NCI-H2081 treated with DMSO at 0.1 percent for 48 hours (cell line): Measurements from ENCODE around the gene ASB18.
"Not testable (repeated sequence)": the region's sequence is repeated elsewhere in the genome, so short reads cannot be mapped to it uniquely, and the experiment has no call there.

ENCODE experiments used
- DNase-seq: peaks from one replicate; lab custom pipeline; 2025; lab: John Stamatoyannopoulos, UW

ASB18 gene

GRCh38 chr2:236264256-236264655 is at the start of gene ASB18:
ASB18 (minus strand) TSS chr2:236264406; CDS start chr2:236264345, 61 bp downstream.
- no peak for DNase-seq

DNA sequence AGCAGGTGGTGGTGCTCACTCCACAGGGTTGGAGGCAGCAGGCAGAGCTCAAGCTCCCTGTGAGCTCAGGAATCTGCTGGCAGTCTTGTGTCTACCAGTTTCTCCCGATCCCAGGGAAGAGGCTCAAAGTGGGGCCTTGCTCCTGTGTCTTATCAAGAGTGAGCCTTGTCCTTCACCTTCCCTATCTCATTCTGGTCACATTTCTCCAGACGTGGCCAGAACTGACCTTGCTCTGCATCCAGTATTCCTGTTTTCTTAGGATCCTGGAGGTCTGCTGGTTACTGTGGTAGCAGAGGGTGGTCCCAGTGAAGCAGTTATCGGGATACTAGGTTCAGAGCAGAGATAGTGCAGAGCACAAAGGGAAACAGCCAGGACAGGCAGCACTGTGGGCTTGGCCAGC is 47.1 kb upstream of the ASB18 start:
- DNase-seq: no peak

DNA sequence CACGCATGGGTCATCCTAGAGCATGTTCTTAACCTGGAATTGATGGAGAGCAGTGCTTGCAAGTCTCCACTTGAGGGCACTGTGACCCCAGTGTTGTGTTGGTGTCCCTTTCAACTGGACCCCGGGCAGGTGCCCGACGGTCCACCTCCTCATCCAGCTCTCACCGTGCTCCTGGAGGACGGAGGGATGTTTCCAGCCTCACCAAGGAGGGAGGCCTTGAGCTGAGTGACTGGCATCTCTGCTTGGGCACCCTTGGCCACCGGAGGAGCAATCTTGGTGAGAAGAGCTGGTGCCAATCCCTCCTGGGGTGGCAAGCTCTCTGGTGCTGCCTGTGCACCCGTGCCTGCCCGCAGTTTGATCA is 45.4 kb upstream of the ASB18 start:
- DNase-seq: no peak

GRCh38 chr2:236308855-236309668 is 44.9 kb upstream of the ASB18 start:
- DNase-seq: no peak

DNA sequence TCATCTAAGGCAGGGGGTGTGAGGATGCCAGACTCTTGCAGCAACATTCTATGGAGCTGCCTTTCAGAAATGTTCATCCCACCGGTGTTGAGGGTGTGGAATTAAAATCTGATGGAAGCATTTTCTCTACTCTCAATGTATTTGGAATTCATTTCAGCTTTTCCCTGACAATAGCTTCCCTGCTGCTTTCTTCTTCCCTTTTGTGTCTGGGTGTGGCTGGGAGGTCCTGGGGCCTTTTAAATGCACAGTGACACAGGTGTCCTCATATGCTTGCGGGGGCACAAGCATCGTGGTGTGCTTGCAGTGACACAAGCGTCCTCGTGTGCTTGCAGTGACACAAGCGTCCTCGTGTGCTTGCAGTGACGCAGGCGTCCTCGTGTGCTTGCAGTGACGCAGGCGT is 43.4 kb upstream of the ASB18 start:
- DNase-seq: no peak

GRCh38 chr2:236306825-236307540 is 42.8 kb upstream of the ASB18 start:
- no peak for DNase-seq

- DNase-seq: no peak
These were observed 41.9 kb upstream of the ASB18 start for GRCh38 chr2:236305964-236306605.

- no peak for DNase-seq
These were observed 41.3 kb upstream of the ASB18 start for GRCh38 chr2:236305531-236305930.

DNA sequence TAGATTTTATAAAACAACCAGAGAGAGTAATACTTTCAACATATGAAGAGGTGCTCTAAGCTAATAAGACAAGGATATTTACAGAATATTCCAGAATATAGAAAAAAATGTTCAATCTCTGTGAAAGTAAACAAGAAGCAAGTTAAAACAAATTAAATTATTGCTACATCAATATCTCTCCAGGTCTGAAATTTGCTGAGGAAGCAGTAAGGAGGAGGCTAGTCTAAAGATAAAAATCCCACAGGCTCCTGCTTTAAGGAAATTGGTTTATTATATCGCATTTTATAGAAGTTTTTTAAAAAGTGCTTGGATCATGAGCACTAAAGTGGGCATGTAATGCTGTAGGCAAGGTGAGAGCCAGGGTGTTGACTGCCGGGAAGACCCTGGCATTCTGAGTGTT is 39.7 kb upstream of the ASB18 start:
- DNase-seq: no peak

DNA sequence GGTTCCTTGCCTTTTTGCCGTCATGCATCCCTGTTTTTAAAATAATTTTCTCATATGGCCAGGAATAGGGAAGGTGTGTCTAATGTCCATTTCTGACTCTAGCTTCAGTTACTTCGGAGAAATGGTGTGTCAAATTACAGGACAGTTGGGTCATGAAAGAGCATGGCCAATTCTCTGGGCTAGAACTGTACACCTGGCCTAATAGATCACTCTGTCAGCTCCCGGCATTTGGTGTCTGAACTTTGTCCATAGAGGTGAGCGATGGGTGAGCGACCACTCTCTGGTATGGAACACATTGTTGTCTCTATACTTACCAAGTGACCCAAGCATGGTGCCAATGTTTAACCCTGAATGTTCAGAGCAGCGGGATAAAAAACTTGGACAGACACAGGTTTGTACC is 38.3 kb upstream of the ASB18 start:
- DNase-seq: no peak

DNA sequence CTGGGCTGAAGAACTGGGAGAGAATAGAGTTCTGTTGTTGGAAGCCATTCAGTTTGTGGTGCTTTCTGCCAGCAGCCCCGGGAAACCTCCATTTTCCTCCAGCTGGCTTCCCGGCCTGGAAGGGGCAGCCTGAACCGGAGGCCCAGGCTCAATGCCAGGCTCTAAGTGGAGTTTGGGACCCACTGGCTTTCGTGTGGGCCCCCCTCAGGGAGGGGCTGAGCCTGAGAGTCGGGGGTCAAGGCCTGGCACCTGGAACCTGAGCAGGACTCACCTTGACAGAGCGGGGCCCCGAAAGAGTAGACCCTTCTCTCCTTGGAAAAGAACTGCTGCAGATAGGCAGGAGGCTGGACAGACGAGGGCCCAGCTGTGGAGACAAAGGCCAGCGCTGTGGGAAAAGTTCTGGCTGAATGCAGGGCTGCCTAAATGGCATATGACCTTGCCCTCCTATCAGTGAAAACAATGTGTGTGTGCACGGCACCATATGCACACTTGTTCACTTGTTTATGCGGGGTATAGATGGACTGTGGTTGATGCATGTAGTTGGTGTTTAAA is 34.8 kb upstream of the ASB18 start:
- DNase-seq: no peak

DNA sequence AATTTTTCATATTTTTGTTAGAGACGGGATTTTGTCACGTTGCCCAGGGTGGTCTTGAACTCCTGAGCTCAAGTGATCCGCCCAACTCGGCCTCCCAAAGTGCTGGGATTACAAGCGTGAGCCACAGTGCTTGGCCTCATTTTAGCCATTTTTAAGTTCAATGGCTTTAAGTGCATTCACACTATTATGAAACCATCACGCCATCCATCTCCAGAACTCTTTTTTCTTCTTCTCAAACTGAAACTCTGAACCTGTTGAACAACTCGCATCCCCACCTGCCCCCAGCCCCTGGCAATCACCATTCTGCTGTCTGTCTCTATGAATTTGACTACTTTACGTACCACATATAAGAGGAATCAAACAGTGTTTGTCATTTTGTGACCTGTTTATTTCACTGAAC is 31.3 kb upstream of the ASB18 start:
- no peak for DNase-seq

DNA sequence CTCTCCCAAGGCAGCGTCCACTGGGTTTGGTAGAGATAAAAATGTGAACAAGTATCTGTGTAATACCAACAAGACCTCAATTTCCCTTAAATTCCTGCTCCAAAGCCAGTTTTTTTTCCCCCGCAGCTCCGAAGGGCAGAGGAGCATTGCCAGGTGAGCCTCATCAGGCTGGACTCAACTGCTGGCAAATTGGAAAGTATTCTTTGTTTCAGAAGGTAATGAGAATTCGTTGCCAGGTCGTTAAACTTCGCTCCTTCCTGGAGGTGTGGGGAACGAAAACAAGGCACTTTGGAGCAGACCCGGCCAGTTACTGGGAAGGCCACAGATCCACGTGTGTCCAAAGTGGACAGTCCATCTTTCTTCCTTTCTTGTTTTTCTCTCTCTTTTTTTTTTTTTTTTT is 30.4 kb upstream of the ASB18 start:
- no peak for DNase-seq

GRCh38 chr2:236293241-236293810 is 29.1 kb upstream of the ASB18 start:
- DNase-seq: no peak

DNA sequence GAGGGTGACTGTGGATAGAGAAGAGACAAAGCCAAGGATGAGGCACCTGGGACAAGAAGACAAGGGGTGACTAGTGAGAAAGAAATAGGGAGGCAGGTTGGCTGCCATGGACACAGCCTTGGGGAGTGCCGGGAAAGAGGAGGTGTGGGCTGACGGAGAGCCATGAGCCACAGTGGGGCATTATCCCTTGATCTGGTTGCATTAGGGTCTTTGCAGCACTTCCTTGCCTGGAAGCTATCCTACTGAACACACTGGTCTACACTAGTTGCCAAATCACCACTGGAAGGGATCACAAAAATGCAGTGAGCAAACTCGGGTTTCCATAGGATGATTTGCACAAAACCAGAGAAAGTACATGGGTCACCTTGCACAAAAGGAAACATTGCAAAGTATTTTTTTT is 27.7 kb upstream of the ASB18 start:
- DNase-seq: no peak

- no peak for DNase-seq
These were observed 27.3 kb upstream of the ASB18 start for GRCh38 chr2:236291476-236291875.

- DNase-seq: no peak
These were observed 26.7 kb upstream of the ASB18 start for GRCh38 chr2:236290742-236291425.

DNA sequence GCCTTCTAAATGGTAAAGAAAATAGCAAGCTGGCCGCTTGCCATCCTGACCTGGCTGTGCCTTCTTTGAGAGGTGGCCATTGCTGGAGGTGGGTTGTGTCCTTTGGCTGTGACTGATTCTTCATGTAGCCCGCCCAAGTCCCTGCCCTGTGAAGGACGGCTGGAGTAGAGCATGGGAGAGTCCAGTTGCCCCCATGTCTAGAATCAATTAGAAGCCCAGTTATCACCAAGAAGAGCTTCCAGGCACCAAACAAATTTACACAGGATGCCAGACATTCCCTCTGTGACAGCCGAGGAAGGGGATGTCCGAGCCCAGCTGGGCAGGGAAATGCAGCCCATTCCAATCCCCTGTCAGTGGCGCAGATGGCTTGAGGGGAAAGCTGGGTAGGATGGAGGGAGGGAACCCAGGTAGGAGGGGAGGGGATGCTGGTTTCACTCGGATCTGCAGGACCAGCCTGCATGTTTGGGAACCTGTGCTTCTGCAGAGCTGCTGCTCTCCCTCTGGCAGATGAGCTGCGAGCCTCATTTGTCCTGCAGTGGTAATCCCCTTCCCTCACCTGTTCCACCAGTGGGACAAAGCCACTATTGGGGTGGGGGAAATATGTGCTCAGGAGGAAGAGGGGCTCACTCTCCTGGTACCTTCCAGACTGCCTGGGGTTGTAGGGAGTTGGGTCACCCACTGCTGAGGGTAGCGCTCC is 25.7 kb upstream of the ASB18 start:
- no peak for DNase-seq

GRCh38 chr2:236288373-236288772 is 24.2 kb upstream of the ASB18 start:
- not testable (repeated sequence) for DNase-seq

DNA sequence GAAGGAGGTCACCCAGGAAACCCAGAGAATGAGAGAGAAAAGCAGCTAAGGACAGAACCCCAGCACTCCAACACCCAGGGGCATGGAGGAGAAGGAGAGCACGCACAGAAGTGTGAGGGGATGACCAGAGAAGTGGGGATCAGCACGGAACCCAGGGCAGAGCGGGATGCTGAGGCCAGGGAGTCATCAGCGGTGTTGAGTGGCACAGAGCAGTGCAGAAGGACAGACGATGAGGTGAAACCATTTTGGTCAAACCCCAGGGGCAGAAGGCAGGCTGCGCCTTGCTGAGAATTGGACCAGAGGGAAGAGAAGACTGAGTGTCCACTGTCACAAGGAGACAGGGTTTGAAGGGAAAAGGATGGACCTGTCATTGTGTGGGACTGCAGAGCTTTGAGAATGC is 23.4 kb upstream of the ASB18 start:
- DNase-seq: no peak

DNA sequence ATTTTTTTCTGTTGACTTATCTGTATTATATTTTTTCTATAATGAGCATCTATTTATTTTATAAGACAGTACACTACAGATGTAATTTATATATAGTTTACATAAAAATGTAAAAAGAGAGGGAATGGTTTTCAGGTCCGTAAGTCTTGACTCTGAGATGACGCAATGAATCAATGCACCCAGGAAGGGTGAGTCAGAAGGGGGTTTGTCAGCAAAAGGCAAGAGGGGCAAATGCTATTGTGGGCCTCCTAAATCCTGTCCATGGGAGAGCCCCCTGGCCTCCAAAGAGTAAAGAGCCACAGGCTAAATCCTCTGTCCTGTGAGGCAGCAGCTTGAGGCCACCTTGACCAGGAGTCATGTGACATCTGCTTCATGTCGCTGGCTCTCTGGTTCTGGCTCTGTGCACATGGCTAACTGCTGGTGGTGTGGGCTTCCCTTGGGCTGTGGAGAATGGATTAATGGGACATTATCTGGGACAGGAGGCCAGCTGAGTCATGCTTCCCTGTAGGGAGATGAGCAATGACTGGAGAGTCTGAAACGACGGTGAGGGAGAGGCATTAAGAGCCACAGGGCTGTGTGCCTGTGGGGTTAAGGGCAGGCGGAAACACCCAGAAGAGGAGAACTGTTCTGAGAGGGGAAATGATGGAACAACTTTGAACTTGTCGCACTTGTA is 22.8 kb upstream of the ASB18 start:
- no peak for DNase-seq
